ENCODE data around the gene SPTBN2. TPM values are rescaled to one million over a fixed set of nuclear protein-coding genes. Genes with fewer than 3 reads are reported as not detected.

The SPTBN2 gene
- total and polyA plus RNA-seq, 2 of the 8 experiments (the other 6 are each of a cell fraction or from before 2014, with no cell fraction given) = 19.1 to 69.0 TPM

DNA sequence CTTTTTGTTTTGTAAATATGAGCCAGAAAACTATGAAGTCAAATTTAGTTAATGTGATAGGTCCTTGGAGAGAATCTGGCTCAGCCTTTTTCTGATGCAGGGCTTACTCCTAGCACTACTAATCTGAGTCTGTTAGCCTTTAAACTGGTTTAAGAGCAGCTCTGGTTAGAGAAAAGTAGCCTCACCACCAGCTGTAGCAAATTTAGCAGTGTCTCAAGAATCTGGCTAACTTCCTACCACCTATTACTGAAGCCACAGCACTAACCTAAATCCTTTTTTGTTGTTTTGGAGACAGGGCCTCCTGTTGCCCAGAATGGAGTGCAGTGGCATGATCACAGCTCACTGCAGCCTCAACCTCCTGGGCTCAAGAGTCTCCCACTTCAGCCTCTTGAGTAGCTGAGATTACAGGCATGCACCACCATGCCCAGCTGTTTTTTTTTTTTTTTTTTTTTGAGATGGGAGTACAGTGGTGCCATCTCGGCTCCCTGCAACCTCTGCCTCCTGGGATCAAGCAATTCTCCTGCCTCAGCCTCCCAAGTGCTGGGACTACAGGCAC lies 65.2 kb downstream of the SPTBN2 start:
- H4K20me1 ChIP-seq (replicated peaks in 1 of 2; ENCODE audit: control insufficient read depth in 1 of 2, insufficient read depth in 2 of 2, low read length in 2 of 2) = peaks cover 0 to 8% of the 10 kb centered on the region in 2 experiments
- POLR2A ChIA-PET (ENCODE audit: partially characterized antibody) = interaction anchor here (1.1 to 66.2 kb wide), 6 partner anchors 9 to 43 kb away, joined by 3 to 2165 read pairs (median 15); partner anchors contain the start of genes CCDC87, CCS, RBM14 and RBM4
- H3K23me2 ChIP-seq (ENCODE audit: low read depth, low read length) = no peaks in the 10 kb centered on the region
- H3K27me3 ChIP-seq (replicated peaks in 1 of 4; ENCODE audit: control insufficient read depth in 3 of 4, extremely low read depth in 1 of 4, insufficient read depth in 3 of 4, low read length in 3 of 4) = no peaks in the 10 kb centered on the region
- H3K9me3 ChIP-seq (ENCODE audit: insufficient read depth in 2 of 2, low read depth in 1 of 2, low read length in 1 of 2) = no peaks in the 10 kb centered on the region
- 86% methylated on average over 1 of the region's 1 CpG; no CpG with 5 or more reads in 1 of the 2 experiments for WGBS, 2 experiments (ENCODE audit: extremely low coverage in 1 of 2, insufficient coverage in 1 of 2, insufficient read length in 1 of 2, insufficient replicate concordance in 2 of 2, low coverage in 1 of 2, low lambda C conversion rate in 2 of 2, missing lambda C conversion rate in 1 of 2)
- H3K79me2 ChIP-seq (ENCODE audit: control insufficient read depth in 1 of 2, insufficient read depth in 2 of 2, low read length in 2 of 2) = peaks cover 0 to 34% of the 10 kb centered on the region in 2 experiments; a peak in 2 of 4 replicates
- no peak overlapping the region for H4K8ac ChIP-seq (ENCODE audit: extremely low read depth, insufficient read depth, low read length)
- no peak for DNase-seq (ENCODE audit: low read depth in 1 of 2, low spot score in 2 of 2)
- no peak overlapping the region for H2BK12ac ChIP-seq (ENCODE audit: low read depth, low read length)
- H2BK15ac ChIP-seq (ENCODE audit: low read length) = no peak overlapping the region
- no peak for FAIRE-seq
- no peak overlapping the region for H3K14ac ChIP-seq (ENCODE audit: insufficient read length)
- no peak overlapping the region for H2BK120ac ChIP-seq (replicated peaks; ENCODE audit: low read depth, low read length)
- CTCF ChIA-PET (ENCODE audit: partially characterized antibody) = interaction anchor here (0.6 to 1.4 kb wide), 2 partner anchors 73 to 173 kb away, joined by 3 to 4 read pairs; no protein-coding TSS in a partner anchor
- peaks cover 15 to 56% (median 24%) of the 10 kb centered on the region in 4 experiments for H3K36me3 ChIP-seq (ENCODE audit: control insufficient read depth in 2 of 4, insufficient read depth in 4 of 4, low read length in 3 of 4)
- no peak overlapping the region for H2AFZ ChIP-seq (ENCODE audit: low read length)
- no peak overlapping the region for H3K4me2 ChIP-seq (ENCODE audit: insufficient read depth in 1 of 2, low read depth in 2 of 2, low read length in 2 of 2)
- no peak overlapping the region for H2BK5ac ChIP-seq (ENCODE audit: low read depth, low read length)
- H3K4me1 ChIP-seq (replicated peaks in 1 of 4; ENCODE audit: control insufficient read depth in 3 of 4, insufficient read depth in 4 of 4, low read length in 3 of 4) = no peaks in the 10 kb centered on the region
- H4K5ac ChIP-seq (ENCODE audit: insufficient read length, low read depth, low read length) = no peak overlapping the region
- no peak overlapping the region for H3K9ac ChIP-seq (replicated peaks in 1 of 4; ENCODE audit: extremely low read depth in 1 of 4, low read depth in 3 of 4, low read length in 3 of 4)
- H3K79me1 ChIP-seq (ENCODE audit: low read depth, low read length) = peaks cover 4% of the 10 kb centered on the region
- H2BK20ac ChIP-seq (ENCODE audit: low read length) = no peak overlapping the region
- H2AK5ac ChIP-seq (ENCODE audit: low read depth, low read length) = no peak overlapping the region
- no peak overlapping the region for H3K4ac ChIP-seq (replicated peaks; ENCODE audit: insufficient read length, low read depth, low read length)
- no peak overlapping the region for H3K27ac ChIP-seq (ENCODE audit: low read depth, low read length)
- no peak overlapping the region for H3K23ac ChIP-seq (ENCODE audit: insufficient read length)
- no peak overlapping the region for H3K18ac ChIP-seq (ENCODE audit: extremely low read depth, low read length)
- no peak overlapping the region for H3K4me3 ChIP-seq (ENCODE audit: extremely low read depth in 1 of 4, insufficient read depth in 2 of 4, low read depth in 3 of 4, low read length in 4 of 4)
- H3K56ac ChIP-seq (replicated peaks; ENCODE audit: insufficient read length, low read depth, low read length) = no peak overlapping the region
- no peak overlapping the region for H4K91ac ChIP-seq (replicated peaks; ENCODE audit: insufficient read length, low read length)
- no peak for TF ChIP-seq RBBP5 (IDR thresholded peaks at IDR 0.05; ENCODE audit: borderline replicate concordance, low read depth, low read length)
- TF ChIP-seq EZH2 (IDR thresholded peaks at IDR 0.05; ENCODE audit: low read depth, low read length, severe bottlenecking) = no peak
- TF ChIP-seq ZNF274 (IDR thresholded peaks at IDR 0.05; ENCODE audit: borderline replicate concordance, extremely low read depth, low read length) = no peak
- TF ChIP-seq, protein P1, sequence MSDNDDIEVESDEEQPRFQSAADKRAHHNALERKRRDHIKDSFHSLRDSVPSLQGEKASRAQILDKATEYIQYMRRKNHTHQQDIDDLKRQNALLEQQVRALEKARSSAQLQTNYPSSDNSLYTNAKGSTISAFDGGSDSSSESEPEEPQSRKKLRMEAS (IDR thresholded peaks at IDR 0.05) = no peak
- TF ChIP-seq RFX5 (IDR thresholded peaks at IDR 0.05; ENCODE audit: borderline replicate concordance, low read depth, low read length) = no peak
- no peak for TF ChIP-seq TAF7 (optimal IDR thresholded peaks at IDR 0.05; ENCODE audit: borderline replicate concordance, low read depth, low read length)
- no peak for TF ChIP-seq TAF1 (IDR thresholded peaks at IDR 0.05; ENCODE audit: low read depth, low read length)
- TF ChIP-seq SIX5 (IDR thresholded peaks at IDR 0.05; ENCODE audit: low read depth, low read length) = no peak
- TF ChIP-seq, protein P2, sequence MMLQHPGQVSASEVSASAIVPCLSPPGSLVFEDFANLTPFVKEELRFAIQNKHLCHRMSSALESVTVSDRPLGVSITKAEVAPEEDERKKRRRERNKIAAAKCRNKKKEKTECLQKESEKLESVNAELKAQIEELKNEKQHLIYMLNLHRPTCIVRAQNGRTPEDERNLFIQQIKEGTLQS (IDR thresholded peaks at IDR 0.05; ENCODE audit: insufficient read depth, low read depth, low read length) = no peak

Measured in H1 (cell line).